NCI-H2029 treated with DMSO at 0.1 percent for 48 hours (cell line): ENCODE data around the gene UXS1.

Experiments
- DNase-seq: peaks from one replicate; lab custom pipeline; 2025; lab: John Stamatoyannopoulos, UW

The UXS1 gene

DNA sequence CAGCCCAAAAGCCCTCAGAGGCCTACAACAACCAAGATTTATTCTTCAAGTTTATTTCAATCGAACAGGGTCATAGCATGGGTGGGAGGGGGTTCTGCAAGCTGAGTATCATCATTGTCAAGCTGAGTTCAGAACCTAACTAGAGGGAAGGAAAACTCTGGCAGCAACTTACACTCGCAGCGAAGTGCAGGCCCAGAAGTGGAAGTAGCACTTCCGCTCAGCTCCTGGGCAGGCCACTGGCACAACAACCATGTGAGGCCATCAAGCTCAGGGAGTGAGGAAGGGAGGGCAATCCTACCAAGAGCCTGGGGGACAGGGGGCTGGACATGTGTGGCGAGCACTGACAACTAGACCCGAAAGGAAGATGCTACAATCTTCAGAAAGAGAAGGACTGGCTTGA, 4.8 kb downstream of the UXS1 start:
- DNase-seq = no peak

DNA sequence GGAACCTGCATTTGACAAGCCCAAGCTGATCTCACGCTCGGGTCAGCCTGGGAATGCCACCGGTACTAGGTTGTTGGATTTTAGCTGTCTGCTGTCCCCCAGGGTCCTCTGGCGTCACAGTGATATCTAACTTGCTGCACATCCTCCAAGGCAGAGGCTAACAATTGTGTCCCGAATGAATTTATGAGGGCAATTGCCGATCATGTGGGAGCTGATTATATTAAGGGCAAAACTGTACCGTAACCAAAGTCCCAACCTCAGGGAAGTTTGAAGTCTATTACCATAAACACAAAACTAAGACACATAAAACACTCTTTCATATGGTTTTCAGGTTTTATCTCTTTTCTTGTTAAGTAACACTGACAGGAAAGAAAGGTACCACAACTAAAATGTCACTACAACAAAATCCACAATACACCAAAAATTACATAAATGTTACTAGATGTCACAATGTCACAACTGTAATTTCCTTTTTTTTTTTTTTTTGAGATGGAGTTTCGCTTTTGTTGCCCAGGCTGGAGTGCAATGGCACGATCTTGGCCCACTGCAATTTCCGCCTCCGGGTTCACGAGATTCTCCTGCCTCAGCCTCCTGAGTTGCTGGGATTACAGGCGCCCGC, 6.7 kb downstream of the UXS1 start:
- DNase-seq = no peak

DNA sequence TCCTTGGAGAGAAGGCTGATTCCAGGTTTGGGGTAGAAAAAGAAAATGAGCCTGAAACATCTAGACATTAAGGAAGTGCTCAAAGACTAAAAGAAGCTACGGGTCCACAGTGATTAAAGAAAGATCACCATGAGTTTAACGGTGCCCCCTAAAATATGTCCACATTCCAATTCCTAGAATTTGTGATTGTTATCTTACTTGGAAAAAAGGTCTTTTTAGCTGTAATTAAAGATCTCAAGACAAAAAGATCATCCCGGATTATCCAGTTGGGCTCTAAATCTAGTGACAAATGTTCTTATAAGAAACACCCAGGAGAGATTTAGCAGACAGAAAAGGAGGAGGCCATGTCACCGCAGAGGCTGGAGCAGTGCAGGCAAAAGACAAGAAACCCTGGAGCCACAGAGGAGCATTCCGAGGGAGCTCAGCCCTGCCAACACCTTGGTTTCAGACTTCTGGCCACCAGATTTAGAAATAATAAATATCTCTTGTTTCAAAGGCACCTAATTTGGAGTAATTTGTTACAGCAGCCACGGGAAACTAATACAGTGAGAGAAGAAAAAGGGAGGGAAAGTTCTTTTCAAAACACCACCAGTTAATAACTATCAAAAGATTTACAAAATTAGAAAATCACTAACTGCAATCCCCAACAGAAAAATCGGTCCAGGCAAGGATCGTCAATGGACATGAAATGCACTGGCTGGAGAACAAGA, 8.5 kb downstream of the UXS1 start:
- DNase-seq = no peak

DNA sequence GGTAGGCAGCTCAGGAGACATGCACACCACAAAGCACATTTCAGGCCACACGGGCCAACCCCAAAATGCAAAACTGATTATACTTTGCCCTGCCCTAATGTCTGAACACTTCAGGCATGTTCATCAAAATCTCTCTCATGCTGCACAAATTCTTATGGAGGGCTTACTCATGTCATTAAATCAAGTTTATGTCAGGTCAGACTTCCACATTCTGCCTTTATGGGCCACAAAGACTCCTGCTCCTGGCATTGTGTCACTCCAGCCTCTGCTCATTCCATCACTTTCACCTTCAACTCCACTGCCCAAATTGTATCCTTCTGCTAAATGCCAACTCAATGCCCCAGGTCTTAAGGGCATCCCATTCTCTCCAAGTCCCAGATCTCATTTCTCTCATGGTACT, 9.2 kb downstream of the UXS1 start:
- DNase-seq = no peak

DNA sequence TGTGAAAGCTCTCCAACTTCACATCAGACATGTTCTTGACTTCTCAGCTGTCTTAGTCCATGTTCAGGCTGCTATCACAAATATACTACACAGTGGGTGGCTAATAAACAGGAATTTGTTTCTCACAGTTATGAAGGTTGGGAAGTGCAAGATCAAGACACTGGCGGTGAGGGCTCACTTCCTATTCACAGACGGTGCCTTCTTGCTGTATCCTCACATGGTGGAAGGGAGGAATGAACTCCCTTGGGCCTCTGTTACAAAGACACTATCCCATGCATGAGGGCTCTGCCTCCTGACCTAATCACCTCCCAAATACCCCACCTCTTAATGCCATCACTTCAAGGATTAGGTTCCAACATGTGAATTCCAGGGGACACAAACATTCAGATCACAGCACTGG, 9.7 kb downstream of the UXS1 start:
- no peak for DNase-seq

DNA sequence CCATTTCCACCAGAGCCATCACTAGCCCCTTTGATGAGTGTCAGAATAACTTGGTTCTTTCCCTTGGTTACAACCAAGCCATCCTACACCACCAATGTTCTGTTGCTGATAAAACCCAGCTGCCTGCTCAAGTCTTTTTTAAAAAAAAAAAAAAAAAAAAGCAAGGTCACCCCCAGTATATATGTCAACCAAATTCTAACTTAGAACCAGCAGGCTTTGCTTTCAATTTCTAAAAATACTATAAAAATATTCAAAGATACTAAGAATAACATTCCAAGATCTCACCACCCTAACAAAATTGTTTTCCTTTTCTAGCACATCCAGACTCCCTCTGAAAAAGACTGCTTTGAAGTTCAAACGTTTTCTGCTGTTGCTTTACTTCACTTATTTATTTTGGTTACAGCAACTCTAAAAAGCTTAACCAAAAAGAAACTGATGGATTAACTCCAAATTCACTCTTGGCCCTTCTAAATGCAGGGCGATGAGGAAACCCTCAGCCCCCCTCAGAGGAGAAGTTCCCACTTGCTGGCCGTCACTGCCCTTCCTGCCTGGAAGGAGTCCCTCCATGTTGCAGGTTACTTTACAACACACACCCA, 10.9 kb downstream of the UXS1 start:
- DNase-seq = no peak

DNA sequence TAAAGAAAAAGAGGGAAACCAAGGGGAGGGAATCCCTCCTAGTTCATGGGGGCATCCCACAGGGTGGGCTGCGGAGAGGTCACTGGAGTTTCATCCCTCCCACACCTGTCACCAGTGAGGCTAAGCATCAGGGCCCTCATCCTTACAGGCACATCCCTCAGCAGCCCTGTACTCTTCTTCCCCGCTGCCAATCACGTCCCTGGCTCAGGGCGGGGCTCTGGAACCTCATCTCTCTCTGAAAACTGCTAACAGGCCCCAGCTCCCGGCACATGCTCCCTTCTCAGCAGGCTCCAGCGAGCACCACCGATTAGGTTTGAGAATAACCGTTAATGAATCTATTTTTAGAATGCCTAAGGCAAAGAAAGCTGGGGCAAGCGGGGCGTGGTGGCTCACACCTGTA, 13.0 kb downstream of the UXS1 start:
- no peak for DNase-seq

DNA sequence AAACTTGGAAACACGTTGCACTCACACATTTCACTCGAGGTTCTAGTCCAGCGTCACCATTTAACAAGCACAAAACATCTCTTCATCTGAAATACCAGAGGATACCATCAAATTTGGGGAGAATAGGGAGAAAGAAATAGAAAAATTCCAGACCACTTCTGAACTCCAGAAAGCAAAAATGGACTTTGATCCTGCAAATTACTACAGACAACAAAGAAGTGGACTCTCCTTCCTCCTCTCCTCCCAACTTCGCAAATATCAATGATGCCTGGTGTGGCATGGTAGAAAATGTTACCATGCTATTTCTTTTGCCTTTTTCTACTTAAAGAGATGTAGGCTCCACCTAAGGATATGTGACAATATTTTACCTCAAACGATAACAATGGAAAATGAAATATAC, 13.5 kb downstream of the UXS1 start:
- no peak for DNase-seq

DNA sequence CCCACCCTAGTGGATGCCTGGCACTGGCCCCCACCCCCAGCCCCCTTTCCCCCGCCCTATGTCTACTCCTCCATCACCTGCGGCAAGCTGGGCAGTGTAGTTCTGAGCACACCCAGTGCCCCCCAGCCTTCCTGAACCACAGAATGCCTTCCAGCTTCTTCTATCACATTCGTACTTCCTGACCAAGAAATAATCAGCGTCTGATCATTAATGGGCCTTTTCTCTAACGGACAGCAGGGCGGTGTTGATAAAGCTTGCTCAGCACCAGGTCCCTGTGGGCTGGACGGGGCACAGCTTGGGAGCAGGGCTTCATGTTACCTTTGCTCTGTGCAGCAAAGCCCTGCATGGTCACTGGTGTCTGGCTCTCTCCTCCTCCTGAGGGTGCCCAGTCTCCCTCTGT, 15.4 kb downstream of the UXS1 start:
- DNase-seq = no peak

DNA sequence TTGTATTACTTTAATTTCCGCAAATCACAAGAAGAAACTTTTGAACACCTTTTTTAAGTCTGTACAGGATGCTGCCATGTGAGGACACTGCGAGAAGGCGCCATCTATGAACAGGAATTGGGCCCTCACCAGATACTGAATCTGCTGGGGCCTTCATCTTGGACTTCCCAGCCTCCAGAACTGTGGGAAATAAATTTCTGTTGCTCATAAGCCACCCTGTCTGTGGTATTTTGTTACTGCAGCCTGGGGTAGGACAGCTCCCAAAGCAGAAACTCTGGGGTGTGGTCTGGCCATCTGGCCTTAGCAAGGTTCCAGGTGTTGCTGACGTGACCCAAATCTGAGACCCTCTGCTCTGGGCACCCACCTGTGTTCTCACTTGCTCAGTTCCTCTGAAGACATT, 16.5 kb downstream of the UXS1 start:
- DNase-seq = no peak

DNA sequence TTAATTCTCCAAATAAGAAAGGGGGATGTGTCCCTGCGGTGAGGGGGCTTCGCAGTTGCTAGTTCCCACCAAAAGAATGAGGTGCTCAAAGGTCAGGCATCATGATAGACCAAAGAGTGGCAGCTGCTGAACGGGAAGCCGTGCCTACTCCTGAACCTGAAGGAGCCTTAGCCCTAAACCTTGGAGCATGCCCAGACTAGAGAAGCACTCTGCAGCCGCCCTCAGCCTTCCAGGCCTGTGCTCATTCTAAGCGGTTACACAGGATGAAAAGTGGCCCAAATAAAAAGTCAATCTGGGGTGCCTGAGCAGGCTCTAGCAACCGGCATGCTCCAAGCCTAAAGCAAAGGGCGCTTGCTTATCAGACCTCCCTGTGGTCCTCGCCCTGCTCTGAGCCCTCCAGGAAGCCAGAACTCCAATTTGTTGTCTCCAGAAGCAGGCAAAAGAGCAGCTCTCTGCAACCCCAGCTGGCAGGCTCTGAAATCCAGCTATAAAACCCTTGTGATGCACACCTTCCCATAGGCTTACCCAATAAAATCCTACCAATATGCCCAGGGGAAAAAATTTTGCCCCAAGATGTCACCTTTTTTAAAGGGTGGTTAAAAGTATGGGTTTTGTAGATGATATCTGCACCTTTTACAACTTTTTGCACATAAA, 17.5 kb downstream of the UXS1 start:
- no peak for DNase-seq

DNA sequence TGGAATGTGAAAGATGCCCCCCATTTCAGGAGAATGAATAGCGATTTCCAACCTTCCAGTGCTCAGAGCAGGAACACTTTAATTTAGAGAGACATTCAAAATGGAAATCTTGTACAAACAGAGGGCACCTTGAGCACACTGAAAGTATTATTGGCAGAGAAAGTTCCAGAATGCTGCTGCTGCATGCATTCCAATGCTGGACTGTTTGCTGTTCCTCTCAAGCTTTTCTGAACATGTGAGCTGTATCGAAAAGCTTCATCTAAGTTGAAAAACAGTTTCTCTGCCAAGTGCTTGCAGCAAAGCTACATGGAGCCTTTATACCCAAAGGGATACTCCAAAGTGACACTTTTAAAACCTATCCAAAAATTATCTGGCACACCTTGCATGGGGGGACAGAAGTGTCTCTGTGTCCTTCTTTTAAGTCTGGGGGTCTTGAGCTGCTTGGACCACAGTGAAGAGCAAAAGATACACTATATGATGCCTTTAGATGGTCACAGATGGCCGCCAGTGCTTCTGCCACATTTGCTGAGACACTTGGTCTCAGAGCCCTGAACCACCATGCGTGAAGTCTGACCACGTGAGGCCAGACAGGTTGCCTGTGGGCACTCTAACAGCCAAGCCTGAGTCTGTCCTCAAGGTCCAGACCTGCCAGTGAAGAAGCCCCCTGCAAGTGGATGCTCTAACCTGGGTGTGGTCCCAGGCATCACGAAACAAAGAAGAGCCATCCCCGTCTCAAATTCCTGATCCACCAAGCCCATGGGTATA, 18.8 kb downstream of the UXS1 start:
- DNase-seq = no peak

DNA sequence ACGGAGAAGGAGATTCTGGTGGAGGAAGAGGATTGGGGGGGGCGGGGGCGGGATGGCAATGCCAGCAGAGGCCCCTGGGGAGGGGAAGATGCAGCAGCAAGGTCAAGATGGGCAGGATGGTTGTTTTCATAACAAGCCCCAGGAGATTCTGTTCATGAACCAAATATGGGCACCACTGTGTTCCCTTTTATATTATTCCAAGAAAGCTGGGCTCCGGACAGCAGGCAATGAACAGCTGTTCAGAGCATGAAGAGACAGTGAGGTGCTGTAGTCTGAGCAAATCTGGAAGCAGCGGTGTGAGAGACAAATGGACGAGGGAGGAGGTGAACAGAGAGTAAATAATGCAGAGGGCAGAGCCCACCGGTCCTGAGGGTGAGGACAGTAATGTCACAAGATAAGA, 20.0 kb downstream of the UXS1 start:
- DNase-seq = no peak

DNA sequence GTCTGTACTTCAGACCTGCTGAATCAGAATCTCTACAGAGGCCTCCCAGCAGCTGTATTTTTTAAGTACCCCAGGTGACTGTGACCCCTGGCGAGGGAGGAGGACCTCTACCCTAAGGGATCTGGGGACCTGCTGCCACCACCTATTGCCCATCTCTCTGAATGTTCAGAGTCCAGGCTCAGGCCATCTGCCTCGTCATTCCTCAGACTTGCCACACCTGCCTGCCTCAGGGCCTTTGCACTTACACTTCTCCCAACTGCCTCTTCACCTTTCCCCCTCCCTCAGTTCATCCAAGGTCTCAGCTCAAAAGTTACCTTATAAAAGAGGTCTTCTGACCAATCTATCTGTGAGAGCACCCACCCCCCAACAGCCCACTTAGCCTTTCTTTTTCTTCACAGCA, 21.5 kb downstream of the UXS1 start:
- DNase-seq = no peak

DNA sequence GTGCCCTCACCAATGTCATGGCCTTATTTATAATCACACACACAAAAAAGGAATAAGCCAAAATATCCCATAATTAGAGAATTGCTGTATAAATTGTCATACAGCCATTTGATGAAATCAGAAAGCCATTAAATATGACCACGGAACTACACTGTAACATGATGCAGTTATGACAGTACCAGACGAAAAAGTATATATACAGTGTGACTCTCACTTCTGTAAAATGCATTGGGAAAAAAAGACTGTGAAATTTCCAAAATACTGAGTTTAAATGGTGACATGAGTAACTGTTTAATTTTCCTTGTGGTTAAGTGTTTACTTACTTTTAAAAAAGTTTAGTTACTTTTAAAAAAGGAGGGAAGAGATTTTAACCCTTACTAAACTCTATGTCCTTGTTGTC, 25.4 kb downstream of the UXS1 start:
- DNase-seq = no peak

DNA sequence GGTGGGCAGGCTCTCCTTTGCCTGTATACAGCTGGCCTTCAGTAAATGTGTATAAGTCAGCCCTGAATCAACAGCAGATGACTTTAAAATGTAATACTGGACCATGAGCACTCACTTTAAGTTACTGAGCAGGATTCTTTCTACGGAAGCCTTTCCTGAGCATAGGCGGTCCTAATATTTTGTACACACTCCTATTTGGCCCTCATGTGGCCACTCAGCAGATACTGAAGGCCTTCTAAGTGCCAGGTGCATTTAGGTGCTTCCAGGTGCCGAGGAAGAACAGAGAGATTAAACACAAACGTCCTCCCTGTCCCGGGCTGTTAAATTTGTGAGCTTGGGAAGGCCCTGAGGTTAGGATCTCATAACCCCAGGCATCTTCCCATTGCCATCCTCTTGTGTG, 27.0 kb downstream of the UXS1 start:
- DNase-seq = no peak

DNA sequence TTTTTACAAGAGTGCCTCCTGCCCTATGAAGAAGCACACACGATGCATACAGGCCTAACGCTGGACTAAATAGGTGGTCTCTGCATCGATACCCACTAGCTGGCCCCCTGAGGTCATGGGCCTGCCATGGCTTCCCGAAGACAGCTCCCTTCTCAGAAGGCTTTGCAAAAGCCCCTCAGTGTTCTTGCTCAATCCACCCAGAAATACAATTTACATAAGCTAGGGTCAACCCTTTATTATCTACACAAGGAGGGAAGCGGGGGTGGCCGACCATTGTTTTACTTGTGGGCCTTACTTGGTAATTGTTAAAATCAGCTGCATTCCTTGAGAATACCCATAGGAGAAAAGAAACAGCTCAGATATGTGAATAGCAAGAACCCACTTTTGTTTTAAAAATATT, 28.5 kb downstream of the UXS1 start:
- DNase-seq = no peak

DNA sequence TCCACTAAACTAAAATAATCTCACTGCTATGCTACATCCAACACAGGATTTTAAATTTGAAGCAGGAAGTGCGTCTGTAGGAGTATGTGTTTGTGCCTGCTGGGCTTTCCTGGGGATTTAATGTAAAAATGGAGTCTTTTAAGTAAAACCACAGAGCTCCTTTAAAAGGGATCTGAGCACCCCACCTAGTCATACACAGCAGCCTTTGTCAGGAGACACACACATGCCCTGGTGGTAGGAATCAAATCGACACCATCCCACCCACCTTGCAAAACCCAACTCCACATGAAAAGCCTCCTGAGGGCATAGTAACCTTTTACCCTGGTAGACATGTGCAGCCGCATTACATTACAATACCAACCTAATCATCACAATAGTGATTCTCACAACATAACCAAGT, 29.1 kb downstream of the UXS1 start:
- no peak for DNase-seq

DNA sequence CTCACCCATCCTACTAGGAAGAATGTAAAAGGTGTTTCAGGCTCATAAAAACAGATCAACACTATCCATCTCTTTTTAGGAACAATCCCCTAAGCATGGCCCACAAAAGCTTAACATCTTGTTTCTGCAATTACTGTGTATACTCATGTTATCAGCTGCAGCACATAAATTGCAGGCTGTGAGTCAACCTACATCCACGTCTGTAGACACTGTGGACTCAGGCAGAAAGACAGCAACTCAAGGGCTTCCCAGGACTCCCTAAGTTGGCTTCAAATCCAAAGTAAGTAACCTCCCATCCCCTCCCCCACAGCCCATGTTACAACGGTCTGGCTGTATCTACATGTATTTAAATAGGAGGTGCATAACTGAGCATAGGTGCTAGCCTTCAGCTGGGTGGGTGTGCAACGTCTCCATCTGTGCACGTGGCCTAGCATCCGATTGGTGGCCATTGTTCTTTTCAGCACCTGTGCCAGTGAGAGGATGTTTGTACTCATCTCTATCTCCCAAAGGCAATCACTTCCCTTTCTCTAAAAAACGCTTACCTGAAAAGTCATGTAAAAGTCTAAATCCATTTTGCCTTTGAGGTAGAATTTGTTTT, 30.1 kb downstream of the UXS1 start:
- no peak for DNase-seq

DNA sequence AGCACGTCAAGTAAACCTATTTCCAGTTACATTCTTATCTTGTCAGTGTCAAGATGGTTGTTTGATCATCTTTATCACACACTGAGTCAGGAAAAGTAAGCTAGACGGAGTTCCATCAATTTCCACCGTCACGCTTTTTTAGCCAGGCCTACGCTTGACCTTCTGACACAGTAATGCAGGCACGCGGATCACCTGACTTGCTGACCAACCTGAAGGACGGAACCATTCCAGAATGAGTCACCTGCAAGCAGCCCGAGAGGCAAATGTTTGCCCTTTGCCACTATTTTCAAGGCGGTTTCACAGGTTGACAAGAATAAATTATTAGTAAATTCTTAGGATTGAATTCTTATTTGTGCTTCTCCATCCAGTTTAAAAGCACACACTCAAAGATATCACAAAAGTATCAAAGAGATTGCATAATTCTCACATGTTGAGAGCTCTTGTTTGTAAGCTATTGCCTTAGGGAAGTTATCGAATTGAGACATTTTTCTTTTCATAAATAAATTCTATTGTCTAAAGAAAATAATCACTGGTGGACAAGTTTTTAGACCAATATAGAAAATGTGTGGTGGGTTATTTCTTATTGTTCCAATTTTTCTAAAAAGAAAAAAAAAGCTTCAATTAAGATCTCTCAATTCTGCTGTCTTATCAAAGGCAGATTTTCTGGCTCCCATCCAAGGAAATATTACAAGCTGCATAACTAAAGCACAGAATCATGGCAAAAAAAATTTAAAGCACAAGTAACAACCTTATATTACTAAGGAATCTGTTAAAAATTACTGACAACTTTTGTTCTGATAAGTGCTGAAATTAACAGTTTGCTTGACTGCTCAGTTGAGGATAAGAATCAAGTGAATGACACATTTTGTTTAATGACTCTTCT, 31.9 kb downstream of the UXS1 start:
- DNase-seq = no peak

DNA sequence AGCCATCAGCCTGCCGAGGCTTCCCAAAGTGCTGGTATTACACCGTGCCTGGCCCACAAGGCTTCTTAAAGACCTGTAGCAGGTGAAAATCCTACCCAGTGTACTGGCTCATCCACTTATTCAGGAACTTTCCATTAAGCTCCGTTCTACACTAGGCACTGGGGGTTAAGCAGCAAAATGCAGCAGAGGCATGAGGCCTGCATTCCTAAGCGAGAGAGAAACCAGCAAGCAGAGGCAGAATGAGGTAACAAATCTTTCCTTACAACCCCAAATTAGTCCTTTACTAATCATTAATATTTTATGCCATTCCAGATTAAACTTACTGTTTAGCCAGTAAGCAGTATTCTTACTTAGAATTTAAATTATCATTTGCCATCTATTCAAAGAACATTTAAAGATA, 32.8 kb downstream of the UXS1 start:
- no peak for DNase-seq
